Astrocyte (in vitro differentiated cells and primary cell): ENCODE measurements around the gene OTOP3. TPM values are rescaled to one million over a fixed set of nuclear protein-coding genes. Genes with fewer than 3 reads are reported as not detected.

Experiments used
- DNase-seq: peaks from one replicate; pipeline ENCODE4 v3.0.0-alpha.2; 2010; ENCODE audit warnings: low read depth
- FAIRE-seq: peaks from 2 replicates; lab custom pipeline; 2011; peaks lifted over from hg19 to GRCh38; lab: Jason Lieb, UNC
- H2AFZ ChIP-seq: 2 replicates; pipeline ENCODE4 v1.6.0; 2012; ENCODE audit warnings: low read depth, low read length, inconsistent platforms
- H3K27ac ChIP-seq: 2 replicates; pipeline ENCODE4 v1.5.1; 2011; ENCODE audit warnings: low read depth, low read length, inconsistent platforms
- H3K27me3 ChIP-seq: 2 replicates; pipeline ENCODE4 v1.6.0; 2011; ENCODE audit warnings: low read length, inconsistent platforms; ENCODE audit not compliant: insufficient read depth
- H3K36me3 ChIP-seq: 2 replicates; pipeline ENCODE4 v1.5.1; 2011; ENCODE audit warnings: low read length, inconsistent platforms; ENCODE audit not compliant: insufficient read depth
- H3K4me1 ChIP-seq: 2 replicates; pipeline ENCODE4 v1.5.1; 2011; ENCODE audit warnings: low read length, inconsistent platforms; ENCODE audit not compliant: insufficient read depth
- H3K4me2 ChIP-seq: 2 replicates; pipeline ENCODE4 v1.6.0; 2012; ENCODE audit warnings: low read length, inconsistent platforms
- H3K4me3 ChIP-seq: 2 replicates; pipeline ENCODE4 v1.5.1; 2011; ENCODE audit warnings: low read depth, mild to moderate bottlenecking, low read length, inconsistent platforms; ENCODE audit not compliant: insufficient read depth
- H3K79me2 ChIP-seq: 2 replicates; pipeline ENCODE4 v1.6.0; 2012; ENCODE audit warnings: mild to moderate bottlenecking, low read length, inconsistent platforms; ENCODE audit not compliant: insufficient read depth
- H3K9ac ChIP-seq: 2 replicates; pipeline ENCODE4 v1.6.0; 2012; ENCODE audit warnings: mild to moderate bottlenecking, low read length, inconsistent platforms
- H3K9me3 ChIP-seq: 2 replicates; pipeline ENCODE4 v1.5.1; 2012; ENCODE audit warnings: low read depth, mild to moderate bottlenecking, low read length, inconsistent platforms; ENCODE audit not compliant: insufficient read depth
- H4K20me1 ChIP-seq: 2 replicates; pipeline ENCODE4 v1.6.0; 2012; ENCODE audit warnings: low read length, inconsistent platforms; ENCODE audit not compliant: insufficient read depth
- H3K27ac Mint-ChIP-seq: one replicate; pipeline ENCODE4 v1.8.0; 2021; ENCODE audit warnings: mild to moderate bottlenecking, mixed read lengths; ENCODE audit not compliant: unreplicated experiment
- H3K27me3 Mint-ChIP-seq: one replicate; pipeline ENCODE4 v1.8.0; 2021; ENCODE audit warnings: low read depth, mixed read lengths; ENCODE audit not compliant: unreplicated experiment
- H3K36me3 Mint-ChIP-seq: one replicate; pipeline ENCODE4 v1.8.0; 2021; ENCODE audit warnings: low read depth, mixed read lengths; ENCODE audit not compliant: unreplicated experiment
- H3K4me1 Mint-ChIP-seq: one replicate; pipeline ENCODE4 v1.8.0; 2021; ENCODE audit warnings: low read depth, mixed read lengths; ENCODE audit not compliant: unreplicated experiment
- H3K4me3 Mint-ChIP-seq: one replicate; pipeline ENCODE4 v1.8.0; 2021; ENCODE audit warnings: mild to moderate bottlenecking, moderate library complexity, mixed read lengths; ENCODE audit not compliant: unreplicated experiment
- H3K9me3 Mint-ChIP-seq: one replicate; pipeline ENCODE4 v1.8.0; 2021; ENCODE audit warnings: mild to moderate bottlenecking, mixed read lengths; ENCODE audit not compliant: unreplicated experiment
- EZH2 ChIP-seq: IDR thresholded peaks from 2 replicates; pipeline ENCODE4 v1.6.1; 2012; ENCODE audit warnings: mild to moderate bottlenecking, low read length, inconsistent platforms; ENCODE audit not compliant: insufficient read depth
- total RNA-seq: library from RNA; stranded (reverse); gene quantifications from 2 replicates; pipeline ENCODE4 v1.2.1, GENCODE V29; 2021
- TF ChIP-seq, protein P1 (sequence below): IDR thresholded peaks from 2 replicates; pipeline ENCODE4 v1.5.1; 2011; ENCODE audit warnings: low read depth, mild to moderate bottlenecking, inconsistent platforms, low read length, moderate library complexity; ENCODE audit not compliant: insufficient read depth

The OTOP3 gene
- total RNA-seq, 1 donor from 2014 or later: not detected

DNA sequence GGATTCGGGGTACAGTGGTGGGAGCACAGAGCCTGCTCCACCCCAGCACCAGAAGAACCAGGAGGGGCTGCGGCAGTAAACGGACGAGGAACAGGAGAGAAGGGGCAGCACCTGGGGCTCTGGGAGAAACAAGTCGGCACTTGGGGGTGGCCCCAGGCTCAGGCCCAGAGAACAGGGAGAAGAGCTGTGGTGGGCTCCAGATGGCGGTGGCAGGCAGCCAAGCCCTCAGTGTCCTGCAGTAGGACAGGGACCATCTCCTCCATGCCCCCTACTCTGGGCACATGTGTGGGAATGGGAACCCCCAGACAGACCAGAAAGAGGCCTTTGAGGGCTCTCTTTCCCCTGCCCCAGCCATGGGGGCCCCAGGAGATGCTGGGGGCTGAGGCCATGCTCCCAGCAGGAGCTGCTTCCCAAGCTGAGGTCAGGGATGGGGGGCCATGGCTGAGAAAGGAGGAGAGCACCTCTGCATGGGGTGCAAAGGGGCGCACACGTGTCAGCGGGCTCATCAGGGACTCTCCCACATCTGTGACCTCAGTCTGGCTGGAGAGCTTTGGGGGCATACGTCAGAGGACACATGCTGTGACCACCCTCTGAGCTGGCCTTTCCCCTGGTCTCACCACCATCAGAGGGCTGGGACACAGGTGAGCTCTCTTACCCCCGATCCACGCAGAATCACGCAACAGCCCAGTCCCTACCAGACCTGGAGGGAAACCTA is 19.4 kb upstream of the OTOP3 start:
- Mint-ChIP-seq H3K27ac (no peak overlapping the region), H3K4me3 (no peak overlapping the region), H3K36me3 (no peaks in the 10 kb centered on the region), H3K4me1 (no peaks in the 10 kb centered on the region), H3K9me3 (peaks cover 7% of the 10 kb centered on the region), H3K27me3 (peaks cover 27% of the 10 kb centered on the region)
- Histone ChIP-seq H3K36me3 (no peaks in the 10 kb centered on the region), H3K4me3 (no peak overlapping the region), H3K27ac (no peak overlapping the region), H3K27me3 (peaks cover 3% of the 10 kb centered on the region), H3K9me3 (no peaks in the 10 kb centered on the region), H3K79me2 (no peaks in the 10 kb centered on the region), H4K20me1 (no peaks in the 10 kb centered on the region), H2AFZ (no peak overlapping the region), H3K9ac (no peak overlapping the region), H3K4me2 (no peak overlapping the region), H3K4me1 (no peaks in the 10 kb centered on the region)
- no peak for FAIRE-seq
- no peak for TF ChIP-seq EZH2
- TF ChIP-seq, protein P1, sequence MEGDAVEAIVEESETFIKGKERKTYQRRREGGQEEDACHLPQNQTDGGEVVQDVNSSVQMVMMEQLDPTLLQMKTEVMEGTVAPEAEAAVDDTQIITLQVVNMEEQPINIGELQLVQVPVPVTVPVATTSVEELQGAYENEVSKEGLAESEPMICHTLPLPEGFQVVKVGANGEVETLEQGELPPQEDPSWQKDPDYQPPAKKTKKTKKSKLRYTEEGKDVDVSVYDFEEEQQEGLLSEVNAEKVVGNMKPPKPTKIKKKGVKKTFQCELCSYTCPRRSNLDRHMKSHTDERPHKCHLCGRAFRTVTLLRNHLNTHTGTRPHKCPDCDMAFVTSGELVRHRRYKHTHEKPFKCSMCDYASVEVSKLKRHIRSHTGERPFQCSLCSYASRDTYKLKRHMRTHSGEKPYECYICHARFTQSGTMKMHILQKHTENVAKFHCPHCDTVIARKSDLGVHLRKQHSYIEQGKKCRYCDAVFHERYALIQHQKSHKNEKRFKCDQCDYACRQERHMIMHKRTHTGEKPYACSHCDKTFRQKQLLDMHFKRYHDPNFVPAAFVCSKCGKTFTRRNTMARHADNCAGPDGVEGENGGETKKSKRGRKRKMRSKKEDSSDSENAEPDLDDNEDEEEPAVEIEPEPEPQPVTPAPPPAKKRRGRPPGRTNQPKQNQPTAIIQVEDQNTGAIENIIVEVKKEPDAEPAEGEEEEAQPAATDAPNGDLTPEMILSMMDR: no peak
- DNase-seq: no peak

DNA sequence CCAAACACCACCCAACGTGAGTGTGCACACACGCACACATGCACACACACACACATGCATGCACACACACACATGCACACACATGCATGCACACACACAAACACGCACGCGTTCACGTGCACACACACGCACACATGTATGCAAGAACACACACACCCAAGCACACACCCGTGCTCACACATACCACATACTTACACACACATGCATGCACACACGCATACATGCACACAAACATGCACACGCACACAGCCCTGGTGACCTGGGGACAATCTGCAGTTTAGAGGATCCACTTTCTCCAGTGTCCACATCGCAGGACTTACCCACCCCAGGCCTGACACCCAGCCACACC is 18.9 kb upstream of the OTOP3 start:
- no peak for FAIRE-seq
- H2AFZ ChIP-seq: no peak overlapping the region
- no peaks in the 10 kb centered on the region for H3K36me3 ChIP-seq
- no peaks in the 10 kb centered on the region for H3K4me1 ChIP-seq
- no peak overlapping the region for H3K27ac ChIP-seq
- peaks cover 7% of the 10 kb centered on the region for H3K9me3 Mint-ChIP-seq
- H3K79me2 ChIP-seq: no peaks in the 10 kb centered on the region
- H3K9me3 ChIP-seq: no peaks in the 10 kb centered on the region
- no peak for DNase-seq
- no peak overlapping the region for H3K4me3 ChIP-seq
- no peaks in the 10 kb centered on the region for H3K36me3 Mint-ChIP-seq
- no peak for TF ChIP-seq EZH2
- TF ChIP-seq, protein P1: no peak
- H4K20me1 ChIP-seq: no peaks in the 10 kb centered on the region
- H3K4me1 Mint-ChIP-seq: no peaks in the 10 kb centered on the region
- no peak overlapping the region for H3K4me3 Mint-ChIP-seq
- no peak overlapping the region for H3K27ac Mint-ChIP-seq
- H3K27me3 Mint-ChIP-seq: peaks cover 31% of the 10 kb centered on the region
- H3K4me2 ChIP-seq: no peak overlapping the region
- H3K27me3 ChIP-seq: peaks cover 9% of the 10 kb centered on the region
- no peak overlapping the region for H3K9ac ChIP-seq

DNA sequence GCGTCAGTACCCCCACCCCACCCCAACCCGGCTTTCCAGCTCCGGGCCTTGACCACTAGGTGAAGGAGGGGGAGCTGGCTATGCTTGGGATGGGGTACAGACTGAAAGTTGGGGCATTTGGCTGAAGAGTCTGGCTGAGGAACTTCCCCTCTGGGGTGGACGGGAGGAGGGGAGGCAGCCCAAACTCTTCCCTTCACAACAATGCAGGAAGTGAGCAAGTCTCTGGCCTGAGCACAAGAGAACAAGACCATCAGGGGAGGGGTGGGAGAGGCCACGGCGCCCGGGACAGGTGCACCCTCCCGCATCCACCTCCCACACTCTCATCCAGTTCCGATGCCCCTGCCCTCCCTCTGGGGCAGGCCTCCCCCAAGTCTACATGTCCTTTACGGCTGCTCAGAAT is 18.3 kb upstream of the OTOP3 start:
- DNase-seq (no peak), FAIRE-seq (no peak)
- no peak overlapping the region for H3K4me2 ChIP-seq
- Mint-ChIP-seq H3K27ac (no peak overlapping the region), H3K4me1 (no peaks in the 10 kb centered on the region), H3K4me3 (no peak overlapping the region), H3K9me3 (peaks cover 7% of the 10 kb centered on the region), H3K36me3 (no peaks in the 10 kb centered on the region), H3K27me3 (peaks cover 30% of the 10 kb centered on the region)
- H3K27ac ChIP-seq: no peak overlapping the region
- no peak overlapping the region for H3K4me3 ChIP-seq
- H3K36me3 ChIP-seq: no peaks in the 10 kb centered on the region
- H3K27me3 ChIP-seq: peaks cover 13% of the 10 kb centered on the region
- H3K4me1 ChIP-seq: no peaks in the 10 kb centered on the region
- TF ChIP-seq, protein P1: no peak
- no peak for TF ChIP-seq EZH2
- no peaks in the 10 kb centered on the region for H3K79me2 ChIP-seq
- no peaks in the 10 kb centered on the region for H3K9me3 ChIP-seq
- no peak overlapping the region for H3K9ac ChIP-seq
- no peaks in the 10 kb centered on the region for H4K20me1 ChIP-seq
- no peak overlapping the region for H2AFZ ChIP-seq
